Stimulated activated CD4-positive, alpha-beta T cell treated with anti-CD3 and anti-CD28 coated beads, Interleukin-15, amount 100 ng/mL, for 48 hours (primary cell): ENCODE results near the gene NUMA1.

ENCODE experiments used
- DNase-seq, 2 donors: peaks; one replicate each; pipeline ENCODE4 v3.0.0-alpha.2; 2020; ENCODE audit warnings: low read depth in 2 of 2

NUMA1 gene

GRCh38 chr11:72023335-72023734, 57.0 kb downstream of the NUMA1 start:
- no peak for DNase-seq

DNA sequence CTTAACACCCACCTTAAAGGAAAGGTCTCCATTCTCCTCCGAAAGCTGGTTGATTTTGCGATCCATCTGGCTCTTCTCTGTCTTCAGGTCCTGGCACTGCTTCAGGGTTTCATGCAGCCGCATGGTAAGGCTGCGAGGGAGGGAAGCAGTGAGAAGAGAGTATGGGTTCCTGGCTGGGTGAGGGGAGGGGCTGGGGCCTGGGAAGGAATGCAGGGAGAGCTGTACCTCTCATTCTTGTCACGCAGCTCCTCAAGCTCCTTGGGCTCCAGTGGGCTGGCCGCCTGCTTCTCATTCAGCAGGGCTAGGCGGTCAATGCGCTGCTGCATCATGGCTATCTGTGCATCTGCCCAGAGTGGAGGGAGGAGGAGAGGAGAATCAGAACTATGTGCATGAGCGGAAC, 62.2 kb downstream of the NUMA1 start:
- DNase-seq = no peak

GRCh38 chr11:72015511-72016061, 64.8 kb downstream of the NUMA1 start:
- no peak for DNase-seq

DNA sequence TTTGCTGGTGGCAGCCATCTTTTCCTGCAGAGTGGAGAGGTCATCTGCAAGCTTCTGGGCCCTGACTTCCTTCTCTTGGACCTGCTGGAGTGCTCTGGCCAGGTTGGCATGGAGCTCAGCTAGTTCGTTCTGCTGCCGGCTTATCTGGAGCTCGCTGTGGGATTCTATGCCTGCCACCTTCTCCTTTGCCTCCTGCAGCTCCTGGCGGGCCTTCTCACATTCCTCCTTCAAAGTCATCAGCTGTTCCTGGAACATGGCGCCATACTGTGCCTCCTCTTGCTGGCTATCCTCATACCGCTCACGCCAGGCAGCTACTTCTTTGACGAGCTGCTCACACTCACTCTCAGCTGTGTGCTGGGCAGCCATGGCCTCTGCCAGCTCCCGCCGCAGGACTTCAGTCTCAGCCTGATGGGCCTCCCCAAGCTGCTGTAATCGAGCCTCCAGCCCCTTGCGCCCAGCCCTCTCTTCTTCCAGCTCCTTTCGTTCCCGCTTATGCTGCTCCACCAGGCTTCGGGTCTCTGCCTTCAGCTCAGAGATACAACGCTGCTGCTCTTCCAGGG, 65.5 kb downstream of the NUMA1 start:
- no peak for DNase-seq

DNA sequence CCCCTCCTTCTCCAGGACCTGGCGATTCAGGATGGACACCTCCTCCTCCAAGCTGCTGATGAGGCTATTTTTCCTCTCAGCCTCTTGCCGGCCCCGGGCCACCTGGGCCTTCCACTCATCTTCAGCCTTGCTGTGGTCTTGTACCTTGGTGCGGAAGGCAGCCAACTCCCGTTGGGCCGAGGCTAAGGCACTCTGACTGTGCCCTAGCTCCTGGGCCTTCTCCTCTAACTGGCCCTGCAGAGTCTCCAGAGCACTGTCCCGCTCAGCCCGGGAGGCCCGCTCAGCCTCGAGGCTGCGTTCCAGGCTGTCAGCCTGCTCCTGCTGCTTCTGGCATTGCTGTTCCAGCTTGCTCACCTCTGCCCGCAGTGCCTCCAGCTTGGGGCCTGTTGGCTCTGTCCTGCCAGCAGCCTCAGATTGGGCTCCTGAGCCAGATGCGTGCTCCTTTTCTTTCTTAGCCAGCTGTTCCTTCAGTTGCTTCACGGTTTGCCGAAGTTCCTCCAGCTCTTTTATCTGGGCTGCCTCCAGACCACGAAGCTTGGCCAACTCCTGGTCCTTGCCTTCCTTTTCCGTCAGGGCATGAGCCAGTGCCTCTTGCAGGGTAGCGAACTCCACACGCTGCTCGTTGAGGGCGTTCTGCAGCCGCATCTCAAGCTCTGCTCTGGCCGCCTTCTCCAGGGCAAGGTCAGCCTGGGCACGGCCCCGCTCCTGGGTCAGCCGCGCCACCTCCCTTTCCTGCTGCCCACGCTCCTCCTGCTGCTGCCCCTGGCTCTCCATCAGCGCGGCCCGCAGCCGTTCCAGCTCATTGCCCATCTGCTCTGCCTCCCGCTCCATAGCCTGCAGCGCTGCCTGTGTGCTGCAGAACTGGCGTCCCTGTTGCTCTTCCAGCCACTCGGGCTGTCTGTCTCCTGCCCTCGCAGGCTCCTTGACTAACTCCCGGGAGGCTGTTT, 66.3 kb downstream of the NUMA1 start:
- no peak for DNase-seq

GRCh38 chr11:72012897-72013721, 67.2 kb downstream of the NUMA1 start:
- DNase-seq = no peak

- DNase-seq = no peak
These were observed 68.2 kb downstream of the NUMA1 start for GRCh38 chr11:72012091-72012630.

DNA sequence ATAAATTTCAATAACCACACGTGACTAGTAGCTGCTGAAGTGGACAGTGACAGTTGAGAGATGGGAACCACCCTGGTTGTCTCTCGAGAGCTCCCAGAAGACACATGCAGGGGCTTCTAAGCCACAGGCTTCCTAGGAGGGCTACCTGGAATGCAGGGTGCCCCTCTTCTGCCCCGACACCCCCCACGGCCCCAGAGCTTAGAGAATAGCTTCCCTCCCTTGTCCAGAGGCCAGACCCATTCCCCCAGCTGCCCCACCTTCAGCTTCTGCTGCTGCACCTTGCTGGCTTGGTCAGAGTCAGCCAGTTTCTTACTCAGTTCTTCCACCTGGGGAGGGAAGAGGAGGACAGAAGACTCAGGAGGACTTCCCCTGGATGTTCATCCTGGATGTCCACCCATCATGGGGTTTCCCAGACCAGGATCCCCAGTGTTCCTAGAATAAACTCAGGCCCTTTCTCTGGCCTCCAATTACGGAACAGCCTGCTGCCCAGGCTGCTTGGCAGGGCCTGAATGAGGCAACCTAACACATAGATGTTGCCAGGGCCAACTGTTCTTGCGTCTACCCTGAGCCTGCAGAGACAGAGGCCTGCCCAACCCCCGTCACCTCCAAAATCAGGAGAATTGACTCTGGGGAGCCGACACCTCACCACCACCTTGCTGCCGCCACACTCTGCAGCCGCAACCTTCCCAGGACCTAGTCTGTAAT, 69.7 kb downstream of the NUMA1 start:
- no peak for DNase-seq

DNA sequence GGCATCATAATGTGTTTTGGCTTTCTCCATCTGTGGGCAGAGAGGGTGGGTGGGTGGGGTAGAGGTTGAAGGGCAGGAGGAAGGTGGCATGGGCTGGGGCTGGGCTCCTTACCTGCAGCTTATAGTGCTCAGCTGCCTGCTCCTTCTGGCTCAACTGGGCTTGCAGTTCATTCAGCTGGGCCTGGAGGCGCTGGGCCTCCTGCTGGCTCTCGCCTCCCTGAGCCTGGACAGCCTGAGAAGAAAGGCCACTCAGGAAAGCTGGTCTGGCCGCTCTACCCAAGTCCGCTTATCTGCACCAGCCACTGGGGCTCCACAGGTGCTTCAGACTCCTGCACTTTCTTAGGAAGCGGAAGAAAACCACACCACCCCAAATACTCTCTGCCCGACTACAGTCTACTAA, 71.2 kb downstream of the NUMA1 start:
- no peak for DNase-seq

GRCh38 chr11:72008728-72009127, 71.6 kb downstream of the NUMA1 start:
- no peak for DNase-seq

- DNase-seq = no peak
These were observed 72.8 kb downstream of the NUMA1 start for GRCh38 chr11:72007587-72007986.

- no peak for DNase-seq
These were observed 73.3 kb downstream of the NUMA1 start for GRCh38 chr11:72007089-72007476.

DNA sequence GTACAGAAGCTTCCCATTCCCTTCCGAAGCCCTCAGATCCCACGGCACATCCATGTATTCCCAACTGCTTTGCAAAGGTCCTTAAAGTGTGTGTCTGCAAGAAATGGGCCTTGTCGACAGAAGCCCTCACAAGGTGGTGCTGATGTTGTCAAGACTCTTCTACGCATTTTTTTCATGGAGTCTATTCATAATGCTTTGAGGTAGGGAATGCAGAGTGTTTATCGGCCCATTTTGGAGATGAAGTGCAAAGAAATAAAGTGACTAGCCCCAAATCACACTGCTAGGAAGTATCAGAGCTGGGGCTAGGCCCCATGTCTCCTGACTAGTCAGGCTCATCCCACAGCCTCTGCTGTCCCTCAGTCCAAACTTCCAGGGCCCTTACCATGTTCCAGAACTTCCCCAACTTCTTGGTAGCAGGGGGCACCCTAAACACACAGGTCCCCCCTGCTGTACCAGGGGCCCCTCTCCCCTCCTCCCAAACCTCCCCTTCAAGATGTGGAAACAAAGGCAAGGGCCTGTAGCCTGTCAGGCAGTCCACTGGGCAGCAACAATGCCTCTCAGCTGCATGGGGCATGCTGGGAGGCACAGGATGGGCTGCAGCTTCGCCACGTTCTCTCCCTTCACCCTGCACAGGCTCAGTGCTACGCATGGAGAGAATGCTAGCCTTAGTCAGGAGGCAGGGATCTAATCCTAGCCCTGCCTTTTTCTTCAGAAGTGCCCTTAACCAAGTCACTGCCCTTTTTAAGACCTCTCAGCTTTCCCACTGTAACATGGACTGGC, 73.8 kb downstream of the NUMA1 start:
- no peak for DNase-seq

- no peak for DNase-seq
These were observed 74.7 kb downstream of the NUMA1 start for GRCh38 chr11:72005347-72006260.

GRCh38 chr11:72004515-72005346, 75.6 kb downstream of the NUMA1 start:
- DNase-seq = no peak

DNA sequence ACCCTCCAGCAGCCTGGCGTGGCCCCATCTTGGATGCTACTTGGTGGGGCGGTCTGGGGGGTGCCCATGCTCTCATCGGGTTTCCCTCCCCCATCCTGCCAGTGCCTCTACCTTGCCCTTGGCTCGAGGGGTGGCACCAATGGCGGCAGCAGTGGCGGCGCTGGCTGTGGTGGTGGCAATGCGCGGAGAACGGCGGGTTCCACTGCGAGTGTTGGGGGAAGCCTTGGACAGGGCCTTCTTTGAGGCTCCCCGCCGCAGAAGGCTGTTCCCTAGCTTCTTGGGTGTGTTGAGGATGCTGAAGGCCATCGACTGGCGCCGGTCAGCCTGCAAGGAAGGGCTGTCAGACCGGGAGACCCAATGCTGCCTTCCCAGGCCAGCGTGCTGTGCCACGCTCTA, 76.6 kb downstream of the NUMA1 start:
- no peak for DNase-seq

GRCh38 chr11:72002841-72003775, 77.2 kb downstream of the NUMA1 start:
- no peak for DNase-seq
